Measurements from ENCODE around the gene KIF26B.

Gene KIF26B

DNA sequence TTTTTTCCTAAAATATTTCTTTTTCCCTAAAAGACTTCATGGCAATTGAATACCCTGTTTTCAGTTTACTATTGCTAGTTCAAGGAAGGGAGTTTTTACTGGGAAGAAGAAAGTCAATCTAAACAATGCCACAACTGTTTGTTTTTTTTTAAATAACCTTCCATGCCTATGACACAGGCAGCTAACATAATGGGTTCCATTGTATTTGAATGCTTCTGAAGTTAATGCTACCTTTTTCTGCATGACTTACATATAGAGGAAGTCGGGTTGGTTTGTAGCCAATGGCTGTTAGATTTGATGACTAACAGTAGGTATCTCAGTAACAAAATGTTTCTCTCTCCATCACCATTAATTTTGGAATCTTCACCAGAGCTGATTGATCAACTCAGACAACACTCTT is 134.0 kb downstream of the KIF26B start:
- no peak for FAIRE-seq
- no peak for DNase-seq (ENCODE audit: insufficient read length, low spot score)
- no peak for TF ChIP-seq POLR2AphosphoS5 (IDR thresholded peaks at IDR 0.05; ENCODE audit: low read depth, low read length)
- no peak for TF ChIP-seq PAX5 (IDR thresholded peaks at IDR 0.05; ENCODE audit: insufficient read depth, low read length, severe bottlenecking)
- TF ChIP-seq TAF1 (IDR thresholded peaks at IDR 0.05; ENCODE audit: low read depth, low read length), result no peak
- TF ChIP-seq POLR2A (IDR thresholded peaks at IDR 0.05; ENCODE audit: low read depth, low read length), result no peak
- no peak for TF ChIP-seq POU2F2 (IDR thresholded peaks at IDR 0.05; ENCODE audit: low read depth, low read length)
- no peak for TF ChIP-seq SPI1 (IDR thresholded peaks at IDR 0.05; ENCODE audit: low read depth, low read length)

- DNase-seq (ENCODE audit: insufficient read length, low spot score) (no peak), FAIRE-seq (no peak)
- no peak for TF ChIP-seq SPI1 (IDR thresholded peaks at IDR 0.05; ENCODE audit: low read depth, low read length)
- TF ChIP-seq POLR2AphosphoS5 (IDR thresholded peaks at IDR 0.05; ENCODE audit: low read depth, low read length), result no peak
- no peak for TF ChIP-seq TAF1 (IDR thresholded peaks at IDR 0.05; ENCODE audit: low read depth, low read length)
- no peak for TF ChIP-seq POLR2A (IDR thresholded peaks at IDR 0.05; ENCODE audit: low read depth, low read length)
- TF ChIP-seq POU2F2 (IDR thresholded peaks at IDR 0.05; ENCODE audit: low read depth, low read length), result no peak
- no peak for TF ChIP-seq PAX5 (IDR thresholded peaks at IDR 0.05; ENCODE audit: insufficient read depth, low read length, severe bottlenecking)
These were observed 136.1 kb downstream of the KIF26B start for GRCh38 chr1:245290836-245291235.

GRCh38 chr1:245291351-245291750 is 136.6 kb downstream of the KIF26B start:
- DNase-seq (ENCODE audit: insufficient read length, low spot score) (no peak), FAIRE-seq (no peak)
- no peak for TF ChIP-seq POLR2A (IDR thresholded peaks at IDR 0.05; ENCODE audit: low read depth, low read length)
- no peak for TF ChIP-seq POLR2AphosphoS5 (IDR thresholded peaks at IDR 0.05; ENCODE audit: low read depth, low read length)

- DNase-seq (ENCODE audit: insufficient read length, low spot score) (no peak), FAIRE-seq (no peak)
- TF ChIP-seq POLR2A (IDR thresholded peaks at IDR 0.05; ENCODE audit: low read depth, low read length) (no peak), POLR2AphosphoS5 (IDR thresholded peaks at IDR 0.05; ENCODE audit: low read depth, low read length) (no peak)
These were observed 137.4 kb downstream of the KIF26B start for GRCh38 chr1:245292141-245292540.

DNA sequence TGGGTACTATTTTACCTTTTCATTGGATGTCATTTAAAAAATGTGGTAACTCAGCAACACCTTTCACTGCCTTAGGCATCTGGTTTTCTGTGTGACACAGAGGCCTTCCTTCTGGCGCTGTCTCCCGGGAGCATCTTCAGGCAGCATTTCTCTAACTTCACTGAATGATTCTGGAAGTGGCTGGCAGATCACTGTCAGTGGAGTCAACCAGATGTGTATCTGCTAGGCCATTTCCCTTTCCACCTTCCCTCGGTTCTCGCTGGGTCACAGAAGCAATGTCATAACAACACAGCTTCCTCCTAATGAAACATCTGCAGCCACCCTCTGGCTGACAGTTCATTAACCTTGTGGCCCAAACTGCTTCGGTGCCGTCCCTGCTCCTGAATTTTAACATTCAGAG is 137.8 kb downstream of the KIF26B start:
- TF ChIP-seq POLR2AphosphoS5 (IDR thresholded peaks at IDR 0.05; ENCODE audit: low read depth, low read length) (no peak), PAX5 (IDR thresholded peaks at IDR 0.05; ENCODE audit: insufficient read depth, low read length, severe bottlenecking) (no peak), POLR2A (IDR thresholded peaks at IDR 0.05; ENCODE audit: low read depth, low read length) (no peak), POU2F2 (IDR thresholded peaks at IDR 0.05; ENCODE audit: low read depth, low read length) (no peak)
- DNase-seq (ENCODE audit: insufficient read length, low spot score), result no peak
- FAIRE-seq, result no peak

DNA sequence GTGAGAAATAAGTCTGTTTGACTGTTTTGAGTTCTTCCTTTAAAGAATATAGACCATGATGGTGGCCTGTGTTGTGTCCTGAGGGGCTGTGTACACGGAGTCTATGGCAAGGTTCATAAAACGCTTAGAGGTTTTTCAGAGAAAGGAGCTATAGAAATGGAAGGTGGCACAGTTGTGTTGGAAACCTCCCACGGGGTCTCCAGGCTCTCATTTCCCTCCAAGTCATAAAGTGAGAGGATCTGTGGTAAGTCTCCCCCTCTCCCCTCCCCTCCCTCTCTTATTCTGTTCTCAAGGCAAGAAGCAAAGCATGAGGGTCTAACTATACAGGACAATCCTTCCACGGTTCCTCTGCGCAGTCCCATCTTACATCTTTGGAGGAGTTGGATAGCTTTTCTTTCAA is 139.2 kb downstream of the KIF26B start:
- no peak for FAIRE-seq
- TF ChIP-seq POLR2AphosphoS5 (IDR thresholded peaks at IDR 0.05; ENCODE audit: low read depth, low read length) (no peak), POU2F2 (IDR thresholded peaks at IDR 0.05; ENCODE audit: low read depth, low read length) (no peak), POLR2A (IDR thresholded peaks at IDR 0.05; ENCODE audit: low read depth, low read length) (no peak), TAF1 (IDR thresholded peaks at IDR 0.05; ENCODE audit: low read depth, low read length) (no peak), PAX5 (IDR thresholded peaks at IDR 0.05; ENCODE audit: insufficient read depth, low read length, severe bottlenecking) (no peak), SPI1 (IDR thresholded peaks at IDR 0.05; ENCODE audit: low read depth, low read length) (no peak)
- no peak for DNase-seq (ENCODE audit: insufficient read length, low spot score)

DNA sequence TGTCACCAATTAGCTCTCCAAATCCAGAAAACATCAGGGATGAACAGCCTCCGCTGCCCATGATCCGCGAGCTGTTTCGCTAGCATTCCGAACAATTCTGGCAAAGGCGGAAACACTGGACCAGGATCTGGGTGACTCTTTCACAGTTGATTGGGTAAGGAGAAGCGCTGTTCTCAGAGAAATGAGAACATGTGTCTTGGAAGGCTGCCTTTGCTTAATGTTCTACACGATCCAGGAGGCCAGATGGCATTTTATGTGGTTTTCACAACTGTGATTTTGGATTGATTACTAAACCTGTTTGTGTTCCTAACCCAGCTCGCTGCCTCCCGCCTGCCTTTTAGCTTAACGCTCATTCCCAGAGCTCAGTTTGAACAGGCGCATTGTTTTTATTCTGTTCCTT is 144.0 kb downstream of the KIF26B start:
- no peak for DNase-seq (ENCODE audit: insufficient read length, low spot score)
- TF ChIP-seq PAX5 (IDR thresholded peaks at IDR 0.05; ENCODE audit: insufficient read depth, low read length, severe bottlenecking) (no peak), SPI1 (IDR thresholded peaks at IDR 0.05; ENCODE audit: low read depth, low read length) (no peak), POU2F2 (IDR thresholded peaks at IDR 0.05; ENCODE audit: low read depth, low read length) (no peak), TAF1 (IDR thresholded peaks at IDR 0.05; ENCODE audit: low read depth, low read length) (no peak), POLR2AphosphoS5 (IDR thresholded peaks at IDR 0.05; ENCODE audit: low read depth, low read length) (no peak), POLR2A (IDR thresholded peaks at IDR 0.05; ENCODE audit: low read depth, low read length) (no peak)
- FAIRE-seq, result no peak

- DNase-seq (ENCODE audit: insufficient read length, low spot score) (no peak), FAIRE-seq (no peak)
- TF ChIP-seq SPI1 (IDR thresholded peaks at IDR 0.05; ENCODE audit: low read depth, low read length) (no peak), POLR2A (IDR thresholded peaks at IDR 0.05; ENCODE audit: low read depth, low read length) (no peak), PAX5 (IDR thresholded peaks at IDR 0.05; ENCODE audit: insufficient read depth, low read length, severe bottlenecking) (no peak)
These were observed 146.4 kb downstream of the KIF26B start for GRCh38 chr1:245301162-245301580.

DNA sequence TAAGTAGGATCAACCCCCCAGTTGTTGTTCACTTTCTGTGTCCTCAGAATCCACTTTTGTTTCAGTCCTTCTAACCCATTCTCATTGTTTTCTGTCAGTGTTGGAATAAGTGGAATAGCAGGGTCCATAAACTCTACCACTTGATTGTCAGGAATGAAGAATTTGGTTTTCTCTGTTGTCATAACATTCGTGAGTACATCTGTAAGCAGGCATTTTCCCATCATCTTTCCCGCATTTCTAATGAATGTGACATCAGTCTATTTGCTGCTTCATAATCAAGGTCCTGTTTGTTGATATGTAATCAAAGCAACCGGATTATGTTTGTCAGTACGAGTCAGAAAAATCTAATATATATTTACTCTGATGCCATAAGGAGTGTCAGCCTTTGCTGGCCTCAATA is 147.1 kb downstream of the KIF26B start:
- DNase-seq (ENCODE audit: insufficient read length, low spot score) (no peak), FAIRE-seq (no peak)
- no peak for TF ChIP-seq SPI1 (IDR thresholded peaks at IDR 0.05; ENCODE audit: low read depth, low read length)
- TF ChIP-seq POU2F2 (IDR thresholded peaks at IDR 0.05; ENCODE audit: low read depth, low read length), result no peak
- TF ChIP-seq TAF1 (IDR thresholded peaks at IDR 0.05; ENCODE audit: low read depth, low read length), result no peak
- TF ChIP-seq POLR2AphosphoS5 (IDR thresholded peaks at IDR 0.05; ENCODE audit: low read depth, low read length), result no peak
- no peak for TF ChIP-seq POLR2A (IDR thresholded peaks at IDR 0.05; ENCODE audit: low read depth, low read length)
- no peak for TF ChIP-seq PAX5 (IDR thresholded peaks at IDR 0.05; ENCODE audit: insufficient read depth, low read length, severe bottlenecking)

DNA sequence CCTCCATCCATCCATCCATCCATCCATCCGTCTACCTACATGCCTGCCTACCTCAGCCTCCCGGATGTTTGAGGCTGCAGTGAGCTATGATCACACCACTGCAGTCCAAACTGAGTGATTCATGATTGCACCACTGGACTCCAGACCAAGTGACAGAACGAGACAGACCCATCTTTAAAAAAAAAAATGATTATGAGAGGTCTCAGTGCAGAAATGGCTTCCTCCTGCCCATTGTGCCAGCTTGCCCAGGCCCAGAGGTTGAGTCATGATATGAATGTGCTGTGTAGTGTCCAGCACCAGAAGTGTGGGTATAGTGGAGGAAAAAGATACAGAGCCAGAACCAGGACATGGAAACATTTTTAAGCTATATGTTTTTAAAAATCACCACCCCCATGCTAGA is 149.9 kb downstream of the KIF26B start:
- FAIRE-seq (no peak), DNase-seq (ENCODE audit: insufficient read length, low spot score) (no peak)
- TF ChIP-seq SPI1 (IDR thresholded peaks at IDR 0.05; ENCODE audit: low read depth, low read length) (no peak), POLR2AphosphoS5 (IDR thresholded peaks at IDR 0.05; ENCODE audit: low read depth, low read length) (no peak), PAX5 (IDR thresholded peaks at IDR 0.05; ENCODE audit: insufficient read depth, low read length, severe bottlenecking) (no peak), POLR2A (IDR thresholded peaks at IDR 0.05; ENCODE audit: low read depth, low read length) (no peak), TAF1 (IDR thresholded peaks at IDR 0.05; ENCODE audit: low read depth, low read length) (no peak), POU2F2 (IDR thresholded peaks at IDR 0.05; ENCODE audit: low read depth, low read length) (no peak)

- no peak for TF ChIP-seq POLR2A (IDR thresholded peaks at IDR 0.05; ENCODE audit: low read depth, low read length)
- TF ChIP-seq POU2F2 (IDR thresholded peaks at IDR 0.05; ENCODE audit: low read depth, low read length), result no peak
- TF ChIP-seq TAF1 (IDR thresholded peaks at IDR 0.05; ENCODE audit: low read depth, low read length), result no peak
- TF ChIP-seq POLR2AphosphoS5 (IDR thresholded peaks at IDR 0.05; ENCODE audit: low read depth, low read length), result no peak
- no peak for TF ChIP-seq PAX5 (IDR thresholded peaks at IDR 0.05; ENCODE audit: insufficient read depth, low read length, severe bottlenecking)
- TF ChIP-seq SPI1 (IDR thresholded peaks at IDR 0.05; ENCODE audit: low read depth, low read length), result no peak
- DNase-seq (ENCODE audit: insufficient read length, low spot score) (no peak), FAIRE-seq (no peak)
These were observed 151.2 kb downstream of the KIF26B start for GRCh38 chr1:245306020-245306419.
